CD4-positive, alpha-beta T cell treated with Interferon gamma for 1 hour (primary cell): ENCODE results near the gene TTC12.

Experiments used
- DNase-seq: peaks from one replicate; pipeline ENCODE4 v3.0.0-alpha.2; 2020

The TTC12 gene, protein sequence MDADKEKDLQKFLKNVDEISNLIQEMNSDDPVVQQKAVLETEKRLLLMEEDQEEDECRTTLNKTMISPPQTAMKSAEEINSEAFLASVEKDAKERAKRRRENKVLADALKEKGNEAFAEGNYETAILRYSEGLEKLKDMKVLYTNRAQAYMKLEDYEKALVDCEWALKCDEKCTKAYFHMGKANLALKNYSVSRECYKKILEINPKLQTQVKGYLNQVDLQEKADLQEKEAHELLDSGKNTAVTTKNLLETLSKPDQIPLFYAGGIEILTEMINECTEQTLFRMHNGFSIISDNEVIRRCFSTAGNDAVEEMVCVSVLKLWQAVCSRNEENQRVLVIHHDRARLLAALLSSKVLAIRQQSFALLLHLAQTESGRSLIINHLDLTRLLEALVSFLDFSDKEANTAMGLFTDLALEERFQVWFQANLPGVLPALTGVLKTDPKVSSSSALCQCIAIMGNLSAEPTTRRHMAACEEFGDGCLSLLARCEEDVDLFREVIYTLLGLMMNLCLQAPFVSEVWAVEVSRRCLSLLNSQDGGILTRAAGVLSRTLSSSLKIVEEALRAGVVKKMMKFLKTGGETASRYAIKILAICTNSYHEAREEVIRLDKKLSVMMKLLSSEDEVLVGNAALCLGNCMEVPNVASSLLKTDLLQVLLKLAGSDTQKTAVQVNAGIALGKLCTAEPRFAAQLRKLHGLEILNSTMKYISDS

GRCh38 chr11:113314389-113315301, at the start of gene TTC12:
Gene TTC12, plus strand, starts transcription at chr11:113314583. Its CDS starts 1,675 bp downstream, at chr11:113316258.
- peak; percentile 90 for DNase-seq

DNA sequence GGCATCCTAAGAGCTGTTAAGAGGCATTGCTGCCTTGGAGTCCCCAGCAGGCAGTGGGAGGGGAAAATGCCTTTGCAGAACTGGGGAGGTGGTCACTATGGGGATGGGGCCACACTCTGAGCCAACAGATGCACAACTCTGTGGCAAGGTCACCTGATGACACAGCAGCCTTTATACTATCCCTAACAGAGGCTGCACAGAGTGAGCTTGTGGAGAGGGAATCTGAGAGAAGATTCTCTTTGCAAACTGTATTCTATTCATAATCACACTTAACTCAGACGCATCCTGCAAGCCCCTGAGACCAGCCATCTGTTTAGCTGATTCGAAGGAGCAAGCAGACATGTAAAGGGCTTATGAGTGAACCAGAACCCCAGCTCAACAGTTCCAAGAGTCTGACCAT, 49.0 kb upstream of the TTC12 start:
- DNase-seq = no peak

DNA sequence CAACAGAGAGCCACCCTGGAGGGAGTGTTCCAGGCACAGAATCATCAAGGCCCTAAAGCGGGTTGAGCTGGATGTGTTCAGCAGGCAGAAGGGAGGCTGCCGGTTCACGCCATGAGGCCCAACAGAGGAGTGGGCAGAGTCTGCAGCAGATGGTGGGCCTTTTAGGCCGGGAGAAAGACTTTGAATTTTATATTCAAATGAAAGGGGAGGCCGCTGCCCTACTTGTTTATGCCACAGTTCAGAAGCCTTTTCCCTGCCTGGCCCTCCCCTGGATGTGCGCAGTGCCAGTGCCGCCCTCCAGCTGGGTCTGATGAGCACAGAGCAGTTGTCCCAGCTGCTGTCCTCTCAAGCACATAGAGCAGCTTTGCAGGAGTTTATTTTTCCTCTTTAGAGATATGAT, 46.9 kb upstream of the TTC12 start:
- no peak for DNase-seq

DNA sequence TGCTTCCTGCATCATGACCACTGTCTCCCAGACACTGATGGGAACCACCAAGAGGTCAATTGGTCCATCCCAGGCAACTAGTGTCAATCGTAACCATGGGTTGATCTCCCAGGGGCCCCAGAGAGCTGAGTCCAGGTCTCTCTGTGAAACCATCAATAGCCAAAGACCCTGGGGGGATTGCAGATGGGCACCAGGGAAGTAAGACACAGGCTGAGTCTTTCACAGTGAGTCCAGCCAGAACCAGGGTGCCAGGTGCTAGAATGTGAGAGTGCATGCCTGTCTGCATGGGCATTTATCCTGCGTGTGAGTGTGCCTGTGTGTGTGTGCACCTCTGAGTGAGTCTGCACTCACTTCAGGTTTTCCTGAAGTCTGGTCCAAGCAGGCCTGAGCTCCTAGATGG, 45.3 kb upstream of the TTC12 start:
- no peak for DNase-seq

DNA sequence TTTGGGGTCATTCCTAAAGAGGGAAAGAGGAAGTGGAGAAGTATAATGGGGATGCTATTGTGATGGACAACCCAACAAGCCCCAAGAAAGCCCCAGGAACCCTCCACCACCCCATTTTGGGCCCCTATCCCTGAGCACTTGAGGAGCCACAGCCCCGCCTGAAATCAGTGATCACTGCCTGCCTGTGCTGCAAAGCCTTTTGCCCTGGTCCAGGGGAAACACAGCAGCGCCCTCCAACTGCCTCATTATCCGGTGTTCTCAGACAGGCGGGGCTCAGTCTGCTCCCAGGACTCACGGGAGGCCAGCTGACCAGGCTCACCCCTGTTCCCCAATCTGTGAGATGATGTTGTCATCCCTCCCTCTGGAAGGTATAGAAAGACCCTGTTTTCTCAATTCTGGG, 44.7 kb upstream of the TTC12 start:
- no peak for DNase-seq

DNA sequence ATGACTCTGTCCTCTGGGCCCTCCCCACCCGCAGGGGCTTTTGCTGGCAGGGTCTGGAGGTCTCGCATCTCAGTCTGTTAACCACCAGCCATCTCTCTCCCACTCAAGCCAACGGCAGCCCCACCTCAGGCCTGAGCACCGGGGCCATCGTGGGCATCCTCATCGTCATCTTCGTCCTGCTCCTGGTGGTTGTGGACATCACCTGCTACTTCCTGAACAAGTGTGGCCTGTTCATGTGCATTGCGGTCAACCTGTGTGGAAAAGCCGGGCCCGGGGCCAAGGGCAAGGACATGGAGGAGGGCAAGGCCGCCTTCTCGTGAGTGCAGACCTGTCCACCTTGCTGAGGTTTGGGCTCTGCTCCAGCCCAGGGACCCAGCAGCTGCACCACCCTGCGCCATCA, 44.3 kb upstream of the TTC12 start:
- DNase-seq = no peak

GRCh38 chr11:113271551-113272245, 42.7 kb upstream of the TTC12 start:
- no peak for DNase-seq

- no peak for DNase-seq
Measured at GRCh38 chr11:113272281-113272680, 42.1 kb upstream of the TTC12 start.

GRCh38 chr11:113272927-113273615, 41.3 kb upstream of the TTC12 start:
- no peak for DNase-seq

GRCh38 chr11:113273720-113274119, 40.7 kb upstream of the TTC12 start:
- DNase-seq = no peak

GRCh38 chr11:113274713-113275582, 39.4 kb upstream of the TTC12 start:
- no peak for DNase-seq

DNA sequence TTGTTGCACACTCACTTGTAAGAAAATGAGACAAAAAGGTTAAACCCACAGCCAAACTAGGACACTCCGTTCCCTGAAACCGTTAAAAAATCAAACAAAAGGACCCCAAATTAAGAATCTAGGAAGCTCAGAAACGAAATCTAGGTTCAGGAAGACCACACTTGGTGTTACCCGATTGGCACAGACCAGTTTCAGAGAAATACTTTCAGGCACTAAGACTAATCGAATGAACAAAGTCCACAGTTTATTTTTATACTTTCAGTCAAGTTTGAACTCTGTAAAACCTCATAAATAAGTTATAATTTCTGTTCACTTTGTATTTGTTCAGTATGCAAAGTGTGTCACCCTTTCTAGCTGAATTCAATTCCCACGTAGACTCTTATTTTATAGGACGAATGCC, 38.8 kb upstream of the TTC12 start:
- no peak for DNase-seq

- no peak for DNase-seq
Measured at GRCh38 chr11:113276466-113276865, 37.9 kb upstream of the TTC12 start.

- DNase-seq = no peak
Measured at GRCh38 chr11:113277907-113278306, 36.5 kb upstream of the TTC12 start.

DNA sequence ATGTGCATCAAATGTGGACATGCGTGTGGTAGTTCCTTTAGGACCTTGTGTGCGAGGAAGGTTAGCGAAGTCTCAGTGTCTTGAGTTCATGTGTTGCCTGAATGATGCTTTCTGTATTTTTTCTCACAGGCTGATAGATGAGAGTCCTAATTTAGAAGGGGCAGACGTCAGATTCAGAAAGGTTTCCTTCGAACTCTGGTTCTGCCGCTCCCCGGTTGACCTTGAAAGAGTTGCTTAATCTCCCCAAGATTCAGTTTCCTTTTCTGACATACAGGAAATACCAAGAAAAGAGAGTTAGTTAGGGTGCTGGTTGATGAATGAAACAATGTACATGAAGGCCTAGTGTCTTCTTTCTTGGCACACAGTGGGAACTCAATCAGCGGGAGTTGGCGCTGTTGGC, 35.9 kb upstream of the TTC12 start:
- DNase-seq = no peak

GRCh38 chr11:113278925-113279324, 35.5 kb upstream of the TTC12 start:
- no peak for DNase-seq

- DNase-seq = no peak
Measured at GRCh38 chr11:113279591-113279990, 34.8 kb upstream of the TTC12 start.

DNA sequence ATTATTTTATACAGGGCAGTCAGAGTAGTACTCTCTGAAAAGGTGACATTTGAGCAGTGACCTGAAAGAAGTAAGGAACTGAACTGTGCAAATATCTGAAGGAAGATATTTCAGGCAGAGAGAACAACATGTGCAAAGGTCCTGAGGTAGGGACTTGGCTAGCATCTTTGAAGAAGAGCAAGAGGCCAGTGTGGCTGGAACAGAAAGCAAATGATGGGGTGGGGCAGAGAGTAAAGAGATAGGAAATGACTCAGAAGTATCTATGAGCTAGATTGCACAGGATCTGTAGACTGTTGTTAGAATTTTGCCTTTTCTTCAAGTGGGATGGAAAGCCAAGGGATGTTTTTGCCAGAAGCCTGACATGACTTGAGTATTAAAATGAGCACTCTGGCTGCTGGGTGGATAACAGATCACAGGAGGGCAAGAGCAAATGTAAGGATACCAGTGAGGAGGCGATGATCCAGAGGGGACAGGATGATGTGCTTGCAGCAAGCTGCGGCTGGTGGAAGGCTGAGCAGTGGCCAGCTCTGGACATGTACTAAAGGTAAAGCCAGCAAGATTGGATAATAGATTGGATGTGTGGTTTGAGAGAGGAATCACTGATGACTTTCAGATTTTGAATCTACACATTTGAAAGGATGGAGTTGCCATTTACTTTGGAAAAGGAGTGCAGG, 33.2 kb upstream of the TTC12 start:
- no peak for DNase-seq

DNA sequence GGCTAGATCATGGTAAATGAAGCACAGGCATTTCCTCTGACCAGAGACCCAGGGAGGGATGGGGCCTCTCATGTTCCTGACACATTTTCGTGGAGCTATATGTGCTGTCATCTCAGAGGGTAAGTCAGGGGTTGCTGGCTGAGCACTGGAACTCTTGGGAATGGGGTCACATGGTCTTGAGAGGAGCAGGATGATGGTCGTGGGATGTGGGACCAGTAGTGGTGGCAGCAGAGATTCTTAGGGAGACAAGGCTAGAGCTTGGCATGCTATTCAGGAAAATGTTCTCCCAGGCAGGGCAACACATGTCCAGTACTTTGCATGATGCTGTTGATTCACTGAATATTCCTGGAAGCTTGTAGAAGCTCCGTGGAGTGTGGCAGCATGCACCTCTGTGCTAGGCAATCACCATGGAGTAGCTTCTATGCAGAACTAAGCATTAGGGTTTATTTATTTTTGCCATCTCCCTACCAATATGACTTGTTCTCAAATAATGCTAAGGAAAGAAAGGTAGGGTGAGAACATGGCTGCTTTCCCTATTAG, 31.4 kb upstream of the TTC12 start:
- no peak for DNase-seq

- DNase-seq = no peak
Measured at GRCh38 chr11:113283881-113284280, 30.5 kb upstream of the TTC12 start.
